ENCODE results near the gene MADD. TPM values are rescaled to one million over a fixed set of nuclear protein-coding genes. Genes with fewer than 3 reads are reported as not detected.

Gene MADD
- total and polyA plus RNA-seq, 2 donors (not counting 3 experiments of a cell fraction or from before 2014, with no cell fraction given) = 35.3 to 36.8 TPM

GRCh38 chr11:47260366-47260765 lies 9.6 kb upstream of the MADD start:
- DNase-seq (ENCODE audit: low read depth, low spot score) (no peak), FAIRE-seq (no peak)
- no peaks in the 10 kb centered on the region for H3K9me3 ChIP-seq (replicated peaks; ENCODE audit: control insufficient read depth, insufficient read depth, low read length)
- TF ChIP-seq EZH2 (IDR thresholded peaks at IDR 0.05; ENCODE audit: borderline replicate concordance, low read depth, low read length, severe bottlenecking) (no peak), CTCF (IDR thresholded peaks at IDR 0.05; ENCODE audit: extremely low read depth in 1 of 2, insufficient read depth in 1 of 2, low read depth in 1 of 2, low read length in 2 of 2) (no peak), MAX (IDR thresholded peaks at IDR 0.05; ENCODE audit: insufficient read depth, insufficient read length) (no peak), GATA2 (IDR thresholded peaks at IDR 0.05; ENCODE audit: insufficient read depth, insufficient read length, low read depth, low read length) (no peak), MYC (IDR thresholded peaks at IDR 0.05; ENCODE audit: low read depth, low read length) (no peak), JUN (IDR thresholded peaks at IDR 0.05; ENCODE audit: borderline replicate concordance, insufficient read depth, insufficient read length, low read depth) (no peak), POLR2AphosphoS5 (IDR thresholded peaks at IDR 0.05; ENCODE audit: insufficient read depth, low read depth, low read length) (no peak), FOS (IDR thresholded peaks at IDR 0.05; ENCODE audit: borderline replicate concordance, insufficient read depth, low read length) (no peak), POLR2A (IDR thresholded peaks at IDR 0.05; ENCODE audit: low read depth, low read length) (no peak)
- no peaks in the 10 kb centered on the region for H4K20me1 ChIP-seq (replicated peaks; ENCODE audit: control insufficient read depth, extremely low read depth, insufficient read depth, low read length)
- no peak overlapping the region for H3K4me3 ChIP-seq (replicated peaks in 1 of 3; ENCODE audit: insufficient read depth in 1 of 3, low read depth in 1 of 3, low read length in 3 of 3)
- no peaks in the 10 kb centered on the region for H3K79me2 ChIP-seq (ENCODE audit: control insufficient read depth, insufficient read depth, low read length)
- dilution Hi-C loops (cut with MboI; ENCODE audit: extremely low pct_ligation_motif_present, low sequenced_read_pairs) = no loop called here
- H3K27ac ChIP-seq (ENCODE audit: insufficient read depth, low read depth, low read length) = no peak overlapping the region
- no TSS peak for BruUV-seq (replicated peaks)
- H3K4me2 ChIP-seq (ENCODE audit: insufficient read depth, low read length) = no peak overlapping the region
- no peak overlapping the region for H3K9ac ChIP-seq (replicated peaks; ENCODE audit: extremely low read depth, insufficient read depth, low read length)
- no peaks in the 10 kb centered on the region for H3K27me3 ChIP-seq (ENCODE audit: control insufficient read depth in 2 of 2, insufficient read depth in 2 of 2, low read length in 2 of 2)
- POLR2A ChIA-PET = no interaction called here
- peaks cover 20% of the 10 kb centered on the region for H3K4me1 ChIP-seq (ENCODE audit: control insufficient read depth, extremely low read depth, insufficient read depth, low read length)
- H3K9me1 ChIP-seq (replicated peaks; ENCODE audit: control insufficient read depth, extremely low read depth, insufficient read depth, low read length) = no peaks in the 10 kb centered on the region
- CTCF ChIA-PET = interaction anchor here (1.5 to 4.8 kb wide), 8 partner anchors 12 to 81 kb away, joined by 5 to 67 read pairs (median 16); partner anchors contain the start of genes ACP2, ARFGAP2, DDB2 and PACSIN3
- intact Hi-C loops (cut with micrococcal nuclease) = no loop called here
- H2AFZ ChIP-seq (ENCODE audit: low read depth, low read length) = no peak overlapping the region
- H3K36me3 ChIP-seq (ENCODE audit: control insufficient read depth in 2 of 2, extremely low read depth in 1 of 2, insufficient read depth in 2 of 2, low read length in 2 of 2) = no peaks in the 10 kb centered on the region

Data from endothelial cell of umbilical vein (primary cell).